ENCODE measurements around the gene ADSS1. TPM values are rescaled to one million over a fixed set of nuclear protein-coding genes. Genes with fewer than 3 reads are reported as not detected.

Gene ADSS1
- total RNA-seq, 1 experiment from 2014 or later = 10.0 TPM

GRCh38 chr14:104757238-104757585, 33.2 kb downstream of the ADSS1 start (continued):
- TF ChIP-seq, protein P1, sequence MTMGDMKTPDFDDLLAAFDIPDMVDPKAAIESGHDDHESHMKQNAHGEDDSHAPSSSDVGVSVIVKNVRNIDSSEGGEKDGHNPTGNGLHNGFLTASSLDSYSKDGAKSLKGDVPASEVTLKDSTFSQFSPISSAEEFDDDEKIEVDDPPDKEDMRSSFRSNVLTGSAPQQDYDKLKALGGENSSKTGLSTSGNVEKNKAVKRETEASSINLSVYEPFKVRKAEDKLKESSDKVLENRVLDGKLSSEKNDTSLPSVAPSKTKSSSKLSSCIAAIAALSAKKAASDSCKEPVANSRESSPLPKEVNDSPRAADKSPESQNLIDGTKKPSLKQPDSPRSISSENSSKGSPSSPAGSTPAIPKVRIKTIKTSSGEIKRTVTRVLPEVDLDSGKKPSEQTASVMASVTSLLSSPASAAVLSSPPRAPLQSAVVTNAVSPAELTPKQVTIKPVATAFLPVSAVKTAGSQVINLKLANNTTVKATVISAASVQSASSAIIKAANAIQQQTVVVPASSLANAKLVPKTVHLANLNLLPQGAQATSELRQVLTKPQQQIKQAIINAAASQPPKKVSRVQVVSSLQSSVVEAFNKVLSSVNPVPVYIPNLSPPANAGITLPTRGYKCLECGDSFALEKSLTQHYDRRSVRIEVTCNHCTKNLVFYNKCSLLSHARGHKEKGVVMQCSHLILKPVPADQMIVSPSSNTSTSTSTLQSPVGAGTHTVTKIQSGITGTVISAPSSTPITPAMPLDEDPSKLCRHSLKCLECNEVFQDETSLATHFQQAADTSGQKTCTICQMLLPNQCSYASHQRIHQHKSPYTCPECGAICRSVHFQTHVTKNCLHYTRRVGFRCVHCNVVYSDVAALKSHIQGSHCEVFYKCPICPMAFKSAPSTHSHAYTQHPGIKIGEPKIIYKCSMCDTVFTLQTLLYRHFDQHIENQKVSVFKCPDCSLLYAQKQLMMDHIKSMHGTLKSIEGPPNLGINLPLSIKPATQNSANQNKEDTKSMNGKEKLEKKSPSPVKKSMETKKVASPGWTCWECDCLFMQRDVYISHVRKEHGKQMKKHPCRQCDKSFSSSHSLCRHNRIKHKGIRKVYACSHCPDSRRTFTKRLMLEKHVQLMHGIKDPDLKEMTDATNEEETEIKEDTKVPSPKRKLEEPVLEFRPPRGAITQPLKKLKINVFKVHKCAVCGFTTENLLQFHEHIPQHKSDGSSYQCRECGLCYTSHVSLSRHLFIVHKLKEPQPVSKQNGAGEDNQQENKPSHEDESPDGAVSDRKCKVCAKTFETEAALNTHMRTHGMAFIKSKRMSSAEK (CRISPR knock-in tag; IDR thresholded peaks at IDR 0.05; ENCODE audit: borderline replicate concordance) = no peak

GRCh38 chr14:104757681-104758392, 33.8 kb downstream of the ADSS1 start:
- no peaks in the 10 kb centered on the region for H3K9me3 Mint-ChIP-seq
- H3K27me3 Mint-ChIP-seq (ENCODE audit: low read depth) = no peaks in the 10 kb centered on the region; the same call in 1 of the 2 replicates
- DNase-seq (ENCODE audit: low spot score) = no peak
- ChIA-PET POLR2A (no interaction called here), CTCF (interaction anchor here (0.8 to 1.4 kb wide), 3 partner anchors 26 to 69 kb away, joined by 3 to 6 read pairs (median 4); no protein-coding TSS in a partner anchor)
- ATAC-seq = no peak
- H3K4me1 Mint-ChIP-seq = peaks cover 18% of the 10 kb centered on the region
- no peak overlapping the region for H3K4me3 Mint-ChIP-seq
- TF ChIP-seq PREB (CRISPR knock-in tag; IDR thresholded peaks at IDR 0.05; ENCODE audit: borderline replicate concordance) (no peak), SMAD4 (CRISPR knock-in tag; IDR thresholded peaks at IDR 0.05) (no peak), E2F5 (CRISPR knock-in tag; IDR thresholded peaks at IDR 0.05) (no peak), FOXK1 (CRISPR knock-in tag; IDR thresholded peaks at IDR 0.05) (no peak), USF1 (CRISPR knock-in tag; IDR thresholded peaks at IDR 0.05) (no peak), ZNF219 (CRISPR knock-in tag; IDR thresholded peaks at IDR 0.05; ENCODE audit: borderline replicate concordance) (no peak), MXD4 (CRISPR knock-in tag; IDR thresholded peaks at IDR 0.05; ENCODE audit: borderline replicate concordance) (no peak), MYBL2 (CRISPR knock-in tag; IDR thresholded peaks at IDR 0.05) (no peak), FOXJ3 (CRISPR knock-in tag; IDR thresholded peaks at IDR 0.05; ENCODE audit: borderline replicate concordance) (no peak), GABPB1 (CRISPR knock-in tag; IDR thresholded peaks at IDR 0.05) (no peak), ZNF671 (CRISPR knock-in tag; IDR thresholded peaks at IDR 0.05) (no peak), PRRX2 (CRISPR knock-in tag; IDR thresholded peaks at IDR 0.05) (no peak), TCF7 (CRISPR knock-in tag; IDR thresholded peaks at IDR 0.05; ENCODE audit: low read depth) (no peak), ETV6 (CRISPR knock-in tag; IDR thresholded peaks at IDR 0.05) (no peak), ZNF263 (CRISPR knock-in tag; IDR thresholded peaks at IDR 0.05; ENCODE audit: low read depth) (no peak), RORB (CRISPR knock-in tag; IDR thresholded peaks at IDR 0.05) (no peak)
- TF ChIP-seq, protein P1 (CRISPR knock-in tag; IDR thresholded peaks at IDR 0.05; ENCODE audit: borderline replicate concordance) = no peak
- TF ChIP-seq, protein P2, sequence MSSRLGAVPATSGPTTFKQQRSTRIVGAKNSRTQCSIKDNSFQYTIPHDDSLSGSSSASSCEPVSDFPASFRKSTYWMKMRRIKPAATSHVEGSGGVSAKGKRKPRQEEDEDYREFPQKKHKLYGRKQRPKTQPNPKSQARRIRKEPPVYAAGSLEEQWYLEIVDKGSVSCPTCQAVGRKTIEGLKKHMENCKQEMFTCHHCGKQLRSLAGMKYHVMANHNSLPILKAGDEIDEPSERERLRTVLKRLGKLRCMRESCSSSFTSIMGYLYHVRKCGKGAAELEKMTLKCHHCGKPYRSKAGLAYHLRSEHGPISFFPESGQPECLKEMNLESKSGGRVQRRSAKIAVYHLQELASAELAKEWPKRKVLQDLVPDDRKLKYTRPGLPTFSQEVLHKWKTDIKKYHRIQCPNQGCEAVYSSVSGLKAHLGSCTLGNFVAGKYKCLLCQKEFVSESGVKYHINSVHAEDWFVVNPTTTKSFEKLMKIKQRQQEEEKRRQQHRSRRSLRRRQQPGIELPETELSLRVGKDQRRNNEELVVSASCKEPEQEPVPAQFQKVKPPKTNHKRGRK (CRISPR knock-in tag; IDR thresholded peaks at IDR 0.05; ENCODE audit: borderline replicate concordance) = no peak
- H3K36me3 Mint-ChIP-seq = peaks cover 29% of the 10 kb centered on the region
- H3K27ac Mint-ChIP-seq = no peak overlapping the region
